Measurements from ENCODE around the gene AOAH. TPM values are rescaled to one million over a fixed set of nuclear protein-coding genes. Genes with fewer than 3 reads are reported as not detected.

The AOAH gene
- total and polyA plus RNA-seq, 9 of the 15 experiments (the other 6 are each of a cell fraction or from before 2014, with no cell fraction given) = not detected

- no peak for TF ChIP-seq CBX8 (IDR thresholded peaks at IDR 0.05; ENCODE audit: borderline replicate concordance, extremely low read depth, low read depth, low read length, poor library complexity, severe bottlenecking)
Observed at GRCh38 chr7:36629351-36629750, 94.9 kb downstream of the AOAH start (continued).

- ATAC-seq (no peak), DNase-seq (ENCODE audit: extremely low read depth in 1 of 4, low spot score in 3 of 4) (no peak), FAIRE-seq (no peak)
- no peak overlapping the region for H3K27ac ChIP-seq (ENCODE audit: extremely low read depth, low read depth, low read length)
- H3K36me3 ChIP-seq (ENCODE audit: control insufficient read depth, insufficient read depth, low read length) = no peaks in the 10 kb centered on the region
- H3K4me1 ChIP-seq (replicated peaks in 1 of 2; ENCODE audit: control insufficient read depth in 2 of 2, insufficient read depth in 2 of 2, low read length in 2 of 2) = no peaks in the 10 kb centered on the region
- no peaks in the 10 kb centered on the region for H3K9me3 ChIP-seq (replicated peaks; ENCODE audit: control insufficient read depth, insufficient read depth, low read depth, low read length)
- 4% methylated on average over 6 of the region's 6 CpGs for WGBS (ENCODE audit: insufficient coverage, low coverage, missing lambda C conversion rate)
- H3K9me1 ChIP-seq (ENCODE audit: control insufficient read depth, insufficient read depth, low read length) = no peaks in the 10 kb centered on the region
- peaks cover 1% of the 10 kb centered on the region; the same call in 1 of the 2 replicates for H4K20me1 ChIP-seq (replicated peaks; ENCODE audit: control insufficient read depth, insufficient read depth, low read length)
- H3K9ac ChIP-seq (ENCODE audit: insufficient read depth in 1 of 2, low read depth in 2 of 2, low read length in 2 of 2) = no peak overlapping the region
- no peak overlapping the region for H3K4me2 ChIP-seq (ENCODE audit: insufficient read depth, low read length)
- intact Hi-C loops (cut with micrococcal nuclease) (no loop called here), in situ Hi-C loops (cut with MboI) (no loop called here)
- H3K4me3 ChIP-seq = no peak overlapping the region
- H2AFZ ChIP-seq (ENCODE audit: low read depth, low read length) = no peak overlapping the region
- peaks cover 10 to 28% of the 10 kb centered on the region in 2 experiments; a peak in 3 of 5 replicates for H3K27me3 ChIP-seq (ENCODE audit: control insufficient read depth in 2 of 2, insufficient read depth in 2 of 2, low read length in 2 of 2)
- no peaks in the 10 kb centered on the region for H3K79me2 ChIP-seq (ENCODE audit: control insufficient read depth, insufficient read depth, low read length)
- POLR2A ChIA-PET = interaction anchor here (0.5 to 1.0 kb wide), 4 partner anchors 12 to 149 kb away, joined by 3 read pairs; no protein-coding TSS in a partner anchor
- CTCF ChIA-PET (ENCODE audit: low intra/inter-chr PET ratio) = no interaction called here
- BruUV-seq (replicated peaks) = no TSS peak
- TF ChIP-seq, protein P1, sequence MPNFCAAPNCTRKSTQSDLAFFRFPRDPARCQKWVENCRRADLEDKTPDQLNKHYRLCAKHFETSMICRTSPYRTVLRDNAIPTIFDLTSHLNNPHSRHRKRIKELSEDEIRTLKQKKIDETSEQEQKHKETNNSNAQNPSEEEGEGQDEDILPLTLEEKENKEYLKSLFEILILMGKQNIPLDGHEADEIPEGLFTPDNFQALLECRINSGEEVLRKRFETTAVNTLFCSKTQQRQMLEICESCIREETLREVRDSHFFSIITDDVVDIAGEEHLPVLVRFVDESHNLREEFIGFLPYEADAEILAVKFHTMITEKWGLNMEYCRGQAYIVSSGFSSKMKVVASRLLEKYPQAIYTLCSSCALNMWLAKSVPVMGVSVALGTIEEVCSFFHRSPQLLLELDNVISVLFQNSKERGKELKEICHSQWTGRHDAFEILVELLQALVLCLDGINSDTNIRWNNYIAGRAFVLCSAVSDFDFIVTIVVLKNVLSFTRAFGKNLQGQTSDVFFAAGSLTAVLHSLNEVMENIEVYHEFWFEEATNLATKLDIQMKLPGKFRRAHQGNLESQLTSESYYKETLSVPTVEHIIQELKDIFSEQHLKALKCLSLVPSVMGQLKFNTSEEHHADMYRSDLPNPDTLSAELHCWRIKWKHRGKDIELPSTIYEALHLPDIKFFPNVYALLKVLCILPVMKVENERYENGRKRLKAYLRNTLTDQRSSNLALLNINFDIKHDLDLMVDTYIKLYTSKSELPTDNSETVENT (CRISPR knock-in tag; IDR thresholded peaks at IDR 0.05) = no peak
- TF ChIP-seq NEUROD1 (IDR thresholded peaks at IDR 0.05; ENCODE audit: borderline replicate concordance, low read depth, low read length, partially characterized antibody) (no peak), ZNF282 (CRISPR knock-in tag; IDR thresholded peaks at IDR 0.05) (no peak), SNRNP70 (optimal IDR thresholded peaks at IDR 0.05; ENCODE audit: low read depth, low read length) (no peak), POLR2H (tag; IDR thresholded peaks at IDR 0.05; ENCODE audit: low read depth) (no peak), ZNF274 (IDR thresholded peaks at IDR 0.05; ENCODE audit: borderline replicate concordance, low read depth, low read length) (no peak)
Observed at GRCh38 chr7:36627836-36628235, 96.5 kb downstream of the AOAH start.
